PC-9 (cell line): ENCODE results near the gene MEP1B.

ENCODE experiments used
- CTCF ChIP-seq: fragments of 200-600 bp; sonication (generic); conservative IDR thresholded peaks from 2 replicates; pipeline ENCODE4 v1.6.1; 2017; ENCODE audit warnings: mixed run types, antibody characterized with exemption, mild to moderate bottlenecking, moderate library complexity
- EZH2 ChIP-seq: fragments of 200-600 bp; sonication (generic); IDR thresholded peaks from 2 replicates; pipeline ENCODE4 v1.8.0; 2017; ENCODE audit warnings: antibody characterized with exemption, low read depth

GRCh38 chr18:32262092-32262491 lies 72.3 kb downstream of the MEP1B start:
- TF ChIP-seq CTCF (no peak), EZH2 (no peak)
